Stomach (tissue), 4 donors: ENCODE results near the gene PLPP7.

ENCODE experiments used
- POLR2A ChIP-seq, 4 donors: fragments of 450-650 bp; IDR thresholded peaks; one replicate each; pipeline ENCODE4 v1.6.1; 2016; ENCODE audit warnings: antibody characterized with exemption in 4 of 4, control low read depth in 2 of 4, mild to moderate bottlenecking in 1 of 4, moderate library complexity in 1 of 4
- TF ChIP-seq, protein P1 (sequence below), 7 experiments: fragments of 450-650 bp in 4 of 7; fragments of 200-600 bp in 3 of 7; sonication (generic) in 3 of 7; IDR thresholded peaks; one replicate each; pipeline ENCODE4 v1.5.1; 2016 to 2019; ENCODE audit warnings: antibody characterized with exemption in 7 of 7, control low read depth in 2 of 7, mild to moderate bottlenecking in 1 of 7

DNA sequence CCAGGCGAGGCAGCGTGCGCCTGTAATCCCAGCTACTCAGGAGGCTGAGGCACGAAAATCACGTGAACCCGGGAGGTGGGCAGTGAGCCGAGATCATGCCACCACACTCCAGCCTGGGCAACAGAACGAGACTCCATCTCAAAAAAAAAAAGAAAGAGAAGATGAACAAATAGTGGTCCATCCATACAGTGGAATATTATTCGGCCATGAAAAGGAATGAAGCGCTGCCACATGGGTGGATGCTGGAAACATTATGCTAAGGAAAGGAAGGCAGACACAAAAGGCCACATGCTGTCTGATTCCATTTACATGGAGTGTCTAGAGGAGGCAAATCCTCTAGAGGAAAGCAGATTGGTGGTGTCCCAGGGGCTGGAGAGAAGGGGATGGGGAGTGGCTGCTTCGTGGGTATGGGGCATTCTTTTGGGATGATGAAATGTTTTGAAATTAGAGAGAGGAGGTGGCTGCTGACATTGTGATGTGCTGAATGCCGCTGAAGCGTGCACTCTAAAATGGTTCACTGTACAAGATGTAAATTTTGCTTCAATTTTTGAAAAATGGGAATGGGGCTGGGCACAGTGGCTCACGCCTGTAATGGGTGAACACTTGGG, 17.0 kb downstream of the PLPP7 start:
- no peak for TF ChIP-seq POLR2A (IDR thresholded peaks at IDR 0.05)
- TF ChIP-seq, protein P1, sequence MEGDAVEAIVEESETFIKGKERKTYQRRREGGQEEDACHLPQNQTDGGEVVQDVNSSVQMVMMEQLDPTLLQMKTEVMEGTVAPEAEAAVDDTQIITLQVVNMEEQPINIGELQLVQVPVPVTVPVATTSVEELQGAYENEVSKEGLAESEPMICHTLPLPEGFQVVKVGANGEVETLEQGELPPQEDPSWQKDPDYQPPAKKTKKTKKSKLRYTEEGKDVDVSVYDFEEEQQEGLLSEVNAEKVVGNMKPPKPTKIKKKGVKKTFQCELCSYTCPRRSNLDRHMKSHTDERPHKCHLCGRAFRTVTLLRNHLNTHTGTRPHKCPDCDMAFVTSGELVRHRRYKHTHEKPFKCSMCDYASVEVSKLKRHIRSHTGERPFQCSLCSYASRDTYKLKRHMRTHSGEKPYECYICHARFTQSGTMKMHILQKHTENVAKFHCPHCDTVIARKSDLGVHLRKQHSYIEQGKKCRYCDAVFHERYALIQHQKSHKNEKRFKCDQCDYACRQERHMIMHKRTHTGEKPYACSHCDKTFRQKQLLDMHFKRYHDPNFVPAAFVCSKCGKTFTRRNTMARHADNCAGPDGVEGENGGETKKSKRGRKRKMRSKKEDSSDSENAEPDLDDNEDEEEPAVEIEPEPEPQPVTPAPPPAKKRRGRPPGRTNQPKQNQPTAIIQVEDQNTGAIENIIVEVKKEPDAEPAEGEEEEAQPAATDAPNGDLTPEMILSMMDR (IDR thresholded peaks at IDR 0.05): no peak
